Uterus (tissue), 4 donors: Measurements from ENCODE around the gene NOX4. TPM values are rescaled to one million over a fixed set of nuclear protein-coding genes. Genes with fewer than 3 reads are reported as not detected.
"Not testable (repeated sequence)": the region's sequence is repeated elsewhere in the genome, so short reads cannot be mapped to it uniquely, and the experiment has no call there.

Experiments used
- DNase-seq, 2 donors: peaks; one replicate each; pipeline ENCODE4 v3.0.0-alpha.2; 2019 to 2020
- H3K27ac ChIP-seq, 2 donors: fragments of 200-600 bp; sonication (generic); 1 replicate in 1 of 2; 2 replicates in 1 of 2; pipeline ENCODE4 v1.5.1; 2016 to 2018
- H3K27me3 ChIP-seq, 2 donors: fragments of 200-600 bp; sonication (generic); one replicate each; pipeline ENCODE4 v1.5.1; 2018 to 2019; ENCODE audit warnings: control low read depth in 1 of 2
- H3K36me3 ChIP-seq, 2 donors: fragments of 200-600 bp; sonication (generic); one replicate each; pipeline ENCODE4 v1.5.1; 2019; ENCODE audit warnings: control low read depth in 1 of 2
- H3K4me1 ChIP-seq, 2 donors: fragments of 200-600 bp; sonication (generic); one replicate each; pipeline ENCODE4 v1.5.1; 2018 to 2019; ENCODE audit warnings: control low read depth in 1 of 2
- H3K4me3 ChIP-seq, 2 donors: fragments of 200-600 bp; sonication (generic); 1 replicate in 1 of 2; 2 replicates in 1 of 2; pipeline ENCODE4 v1.5.1; 2018 to 2019; ENCODE audit warnings: mild to moderate bottlenecking in 1 of 2
- H3K9me3 ChIP-seq, 2 donors: fragments of 200-600 bp; sonication (generic); one replicate each; pipeline ENCODE4 v1.5.1; 2019; ENCODE audit warnings: control low read depth in 1 of 2
- CTCF ChIP-seq, 4 experiments: fragments of 200-600 bp in 2 of 4; fragments of 450-650 bp in 2 of 4; sonication (generic) in 2 of 4; IDR thresholded peaks; one replicate each; pipeline ENCODE4 v1.5.1; 2016 to 2019; ENCODE audit warnings: antibody characterized with exemption in 4 of 4, mild to moderate bottlenecking in 2 of 4, moderate library complexity in 1 of 4
- POLR2A ChIP-seq, 2 donors: fragments of 450-650 bp; IDR thresholded peaks; one replicate each; pipeline ENCODE4 v1.6.1; 2016; ENCODE audit warnings: antibody characterized with exemption in 2 of 2, mild to moderate bottlenecking in 1 of 2, moderate library complexity in 1 of 2
- intact Hi-C: fragments of 100-400 bp; cut with DNase I; formaldehyde crosslinking; loops from one replicate; pipeline ENCODE4 v1.15.1; 2023; ENCODE audit warnings: low total_unique reads
- total RNA-seq, 4 donors: library from RNA; depleted of rRNA in 3 of 4; stranded (reverse); fragments of >200 nt in 3 of 4; gene quantifications; one replicate each; pipeline versions ENCODE4 v1.1.0 to v1.2.4, GENCODE V29; 2014 to 2023
- donor health status: DM: yes; HTN: yes; CAD: no.

NOX4 gene
- total RNA-seq, 4 donors from 2014 or later: 12.3 to 58.4 (median 27.9) TPM

- Histone ChIP-seq H3K4me3 (no peak overlapping the region), H3K9me3 (no peaks in the 10 kb centered on the region), H3K36me3 (no peaks in the 10 kb centered on the region), H3K27me3 (no peaks in the 10 kb centered on the region), H3K4me1 (no peaks in the 10 kb centered on the region), H3K27ac (peak overlapping the region; percentile 46 to 76)
- intact Hi-C loops: no loop called here
- DNase-seq: peak in 1 of 2 donors; percentile 20
- TF ChIP-seq POLR2A (IDR thresholded peaks at IDR 0.05) (no peak), CTCF (IDR thresholded peaks at IDR 0.05) (no peak)
Observed at GRCh38 chr11:89381094-89381493, 110.1 kb downstream of the NOX4 start.

DNA sequence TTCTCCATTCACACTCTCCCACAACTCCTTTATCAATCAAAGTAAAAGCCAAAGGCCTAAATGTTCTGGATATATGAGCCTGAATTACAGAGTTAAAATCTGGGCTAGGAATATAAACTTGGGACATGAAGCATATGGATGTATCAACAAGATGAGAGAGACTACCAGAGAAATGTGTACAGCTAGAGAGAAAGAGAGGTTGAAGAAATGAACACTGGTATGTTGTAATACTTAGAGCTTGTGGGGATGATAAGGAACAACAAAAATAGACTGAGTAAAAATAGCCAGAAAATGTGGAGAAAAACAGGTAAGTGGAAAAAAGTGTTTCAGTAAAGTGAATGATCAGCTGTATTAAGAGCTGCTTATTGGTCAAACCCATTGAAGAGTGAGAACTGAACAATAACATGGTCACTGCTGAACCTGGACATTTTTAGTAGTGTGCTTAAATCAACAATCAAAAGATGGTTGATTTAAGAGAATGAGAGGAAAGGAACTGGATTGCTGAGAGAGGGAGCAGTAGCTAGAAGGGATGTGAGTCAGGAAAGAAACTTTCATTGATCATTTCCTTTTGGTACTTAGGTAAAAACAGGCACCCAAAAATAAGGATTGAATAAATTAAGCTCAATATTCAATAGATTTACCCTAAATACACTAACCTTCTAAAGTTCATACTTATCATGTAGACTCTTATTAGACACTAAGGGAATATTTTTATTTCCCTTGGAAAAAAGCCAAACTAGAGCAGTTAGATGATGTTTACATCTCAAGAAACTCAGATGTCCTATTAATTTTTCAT is 111.0 kb downstream of the NOX4 start:
- H3K36me3 ChIP-seq, DNase-seq, intact Hi-C loops, H3K27me3 ChIP-seq, H3K4me3 ChIP-seq, H3K9me3 ChIP-seq, H3K4me1 ChIP-seq: not testable (repeated sequence)
- H3K27ac ChIP-seq: peak overlapping the region; percentile 46 to 76

DNA sequence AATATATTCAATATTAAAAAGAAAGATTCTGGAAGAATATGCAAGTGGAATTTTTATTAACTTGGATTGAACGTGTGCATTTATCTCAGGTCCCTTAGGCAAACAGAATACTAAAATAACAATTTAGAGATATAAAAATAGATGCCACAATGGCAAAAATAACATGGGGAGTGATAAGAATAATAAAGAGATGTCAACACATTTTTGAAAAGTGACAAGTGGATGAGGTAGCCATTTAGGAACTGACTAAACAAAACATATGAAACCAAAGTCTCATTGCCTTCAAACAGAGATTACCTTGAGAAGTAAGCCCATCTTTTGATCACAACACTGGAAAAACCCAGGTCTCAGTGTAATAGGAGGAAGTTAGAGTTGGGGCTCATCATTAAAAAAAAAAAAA is 112.2 kb downstream of the NOX4 start:
- DNase-seq, intact Hi-C loops: not testable (repeated sequence)
- H3K27ac ChIP-seq: peak overlapping the region in 1 of 2 donors; percentile 76

GRCh38 chr11:89369356-89369755 is 121.8 kb downstream of the NOX4 start:
- H3K27ac ChIP-seq, intact Hi-C loops, H3K9me3 ChIP-seq: not testable (repeated sequence)

More for the DNA sequence above, 112.2 kb downstream of the NOX4 start:
- not testable (repeated sequence) for H3K4me1 ChIP-seq, H3K4me3 ChIP-seq, H3K27me3 ChIP-seq, H3K36me3 ChIP-seq, H3K9me3 ChIP-seq

DNA sequence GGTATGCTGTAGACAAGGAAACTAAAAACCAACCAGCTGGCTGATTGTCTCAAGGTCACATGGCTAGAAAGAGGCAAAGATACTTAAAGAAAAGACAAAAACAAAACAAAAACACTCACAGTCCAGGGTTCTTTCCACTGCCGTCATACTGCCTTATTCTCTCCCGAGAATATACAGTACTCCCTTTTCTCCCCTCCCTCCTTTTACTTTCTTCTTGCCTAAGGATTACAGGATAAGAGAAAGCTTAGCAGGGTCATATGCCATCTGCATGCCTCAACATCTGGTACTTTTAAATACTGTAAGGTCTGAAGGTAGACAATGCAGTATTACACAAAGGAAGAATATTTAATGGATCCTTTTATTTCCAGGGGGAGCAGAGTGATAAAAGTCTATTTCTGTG is 126.3 kb downstream of the NOX4 start:
- H3K27me3 ChIP-seq, H3K4me3 ChIP-seq, H3K4me1 ChIP-seq, H3K36me3 ChIP-seq, H3K9me3 ChIP-seq, DNase-seq, H3K27ac ChIP-seq, intact Hi-C loops: not testable (repeated sequence)

More at GRCh38 chr11:89369356-89369755, 121.8 kb downstream of the NOX4 start:
- not testable (repeated sequence) for H3K4me3 ChIP-seq, H3K27me3 ChIP-seq, DNase-seq, H3K4me1 ChIP-seq, H3K36me3 ChIP-seq

- Histone ChIP-seq H3K9me3 (no peaks in the 10 kb centered on the region), H3K4me1 (peaks cover 0 to 4% of the 10 kb centered on the region in 2 donors), H3K27ac (no peak overlapping the region), H3K27me3 (no peaks in the 10 kb centered on the region), H3K36me3 (no peaks in the 10 kb centered on the region), H3K4me3 (no peak overlapping the region)
- intact Hi-C loops: no loop called here
- TF ChIP-seq POLR2A (IDR thresholded peaks at IDR 0.05) (no peak), CTCF (IDR thresholded peaks at IDR 0.05) (no peak)
- no peak for DNase-seq
Observed at GRCh38 chr11:89361734-89362133, 129.4 kb downstream of the NOX4 start.

DNA sequence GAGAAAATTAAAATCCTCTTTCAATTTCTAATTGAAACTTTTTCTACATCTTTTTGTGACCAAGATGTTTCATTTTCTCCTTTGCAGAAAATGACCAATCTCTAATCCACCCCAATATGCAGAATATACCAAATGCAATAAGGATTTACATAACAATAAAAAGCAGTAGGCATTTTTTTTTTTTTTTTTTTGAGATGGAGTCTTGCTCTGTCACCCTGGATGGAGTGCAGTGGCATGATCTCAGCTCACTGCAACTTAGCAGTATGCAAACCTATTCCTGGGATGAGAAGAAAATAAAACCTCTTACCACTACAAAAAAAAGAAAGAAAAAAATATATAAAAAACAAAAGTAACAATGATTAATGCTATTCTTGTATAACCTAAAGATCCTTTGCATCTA is 132.0 kb downstream of the NOX4 start:
- H3K4me1 ChIP-seq, H3K9me3 ChIP-seq, H3K27me3 ChIP-seq, H3K27ac ChIP-seq, intact Hi-C loops, DNase-seq, H3K4me3 ChIP-seq, H3K36me3 ChIP-seq: not testable (repeated sequence)

GRCh38 chr11:89358761-89359160 is 132.4 kb downstream of the NOX4 start:
- no peaks in the 10 kb centered on the region for H3K4me1 ChIP-seq
- H3K36me3 ChIP-seq: no peaks in the 10 kb centered on the region
- no peak for TF ChIP-seq CTCF (IDR thresholded peaks at IDR 0.05)
- no peak for TF ChIP-seq POLR2A (IDR thresholded peaks at IDR 0.05)
- intact Hi-C loops: no loop called here
- no peaks in the 10 kb centered on the region for H3K9me3 ChIP-seq
- H3K27me3 ChIP-seq: no peaks in the 10 kb centered on the region
- no peak overlapping the region for H3K4me3 ChIP-seq
- no peak for DNase-seq
- H3K27ac ChIP-seq: no peak overlapping the region
